GM21737 (cell line): ENCODE measurements around the gene ARHGAP10.

Experiments
- ATAC-seq: cut with Tn5 transposase; IDR thresholded peaks from one replicate; pipeline ENCODE4 v1.9.1; 2021; ENCODE audit warnings: mild to moderate bottlenecking, moderate library complexity; ENCODE audit not compliant: unreplicated experiment

Gene ARHGAP10

GRCh38 chr4:148057984-148058859 is 326.3 kb downstream of the ARHGAP10 start:
- ATAC-seq: no peak

GRCh38 chr4:148059617-148060180 is 327.8 kb downstream of the ARHGAP10 start:
- no peak for ATAC-seq

- no peak for ATAC-seq
Observed at GRCh38 chr4:148060264-148061140, 328.6 kb downstream of the ARHGAP10 start.

- ATAC-seq: no peak
Observed at GRCh38 chr4:148061141-148061481, 329.2 kb downstream of the ARHGAP10 start.

GRCh38 chr4:148061795-148062194 is 329.9 kb downstream of the ARHGAP10 start:
- no peak for ATAC-seq

- ATAC-seq: no peak
Observed at GRCh38 chr4:148062301-148062950, 330.5 kb downstream of the ARHGAP10 start.

- ATAC-seq: no peak
Observed at GRCh38 chr4:148064451-148064850, 332.6 kb downstream of the ARHGAP10 start.

GRCh38 chr4:148065075-148065474 is 333.2 kb downstream of the ARHGAP10 start:
- ATAC-seq: no peak

GRCh38 chr4:148067301-148067916 is 335.5 kb downstream of the ARHGAP10 start:
- ATAC-seq: no peak

GRCh38 chr4:148068065-148068911 is 336.4 kb downstream of the ARHGAP10 start:
- no peak for ATAC-seq

- ATAC-seq: no peak
Observed at GRCh38 chr4:148069086-148069894, 337.4 kb downstream of the ARHGAP10 start.

GRCh38 chr4:148069895-148070178 is 337.9 kb downstream of the ARHGAP10 start:
- ATAC-seq: no peak

- ATAC-seq: no peak
Observed at GRCh38 chr4:148071009-148071408, 339.1 kb downstream of the ARHGAP10 start.

- no peak for ATAC-seq
Observed at GRCh38 chr4:148072789-148073188, 340.9 kb downstream of the ARHGAP10 start.

GRCh38 chr4:148073349-148073748 is 341.5 kb downstream of the ARHGAP10 start:
- ATAC-seq: no peak

- ATAC-seq: no peak
Observed at GRCh38 chr4:148074462-148074861, 342.6 kb downstream of the ARHGAP10 start.

GRCh38 chr4:148075438-148075837 is 343.6 kb downstream of the ARHGAP10 start:
- ATAC-seq: no peak

- no peak for ATAC-seq
Observed at GRCh38 chr4:148076964-148077363, 345.1 kb downstream of the ARHGAP10 start.

GRCh38 chr4:148077581-148077980 is 345.7 kb downstream of the ARHGAP10 start:
- no peak for ATAC-seq
